GM19438 (cell line): Measurements from ENCODE around the gene FAM120A.
"Not testable (repeated sequence)": the region's sequence is repeated elsewhere in the genome, so short reads cannot be mapped to it uniquely, and the experiment has no call there.

ENCODE experiments used
- ATAC-seq: cut with Tn5 transposase; IDR thresholded peaks from one replicate; pipeline ENCODE4 v1.9.1; 2021; ENCODE audit warnings: low read depth; ENCODE audit not compliant: unreplicated experiment

Gene FAM120A

GRCh38 chr9:93450945-93451815 is at the start of gene FAM120A:
Gene FAM120A (plus strand): TSS chr9:93451685. CDS start chr9:93451916, 231 bp downstream.
- ATAC-seq = no peak

GRCh38 chr9:93406371-93406770 is 45.1 kb upstream of the FAM120A start:
- no peak for ATAC-seq

GRCh38 chr9:93413530-93413929 is 38.0 kb upstream of the FAM120A start:
- no peak for ATAC-seq

GRCh38 chr9:93415176-93415690 is 36.3 kb upstream of the FAM120A start:
- no peak for ATAC-seq

- no peak for ATAC-seq
These were observed 34.8 kb upstream of the FAM120A start for GRCh38 chr9:93416530-93417235.

- no peak for ATAC-seq
These were observed 33.9 kb upstream of the FAM120A start for GRCh38 chr9:93417538-93417937.

- no peak for ATAC-seq
These were observed 32.5 kb upstream of the FAM120A start for GRCh38 chr9:93419023-93419422.

GRCh38 chr9:93422977-93423616 is 28.4 kb upstream of the FAM120A start:
- no peak for ATAC-seq

GRCh38 chr9:93427655-93428379 is 23.7 kb upstream of the FAM120A start:
- no peak for ATAC-seq

- ATAC-seq = no peak
These were observed 19.9 kb upstream of the FAM120A start for GRCh38 chr9:93431539-93432105.

- no peak for ATAC-seq
These were observed 18.5 kb upstream of the FAM120A start for GRCh38 chr9:93432964-93433363.

- ATAC-seq = no peak
These were observed 17.4 kb upstream of the FAM120A start for GRCh38 chr9:93434056-93434455.

GRCh38 chr9:93435386-93435785 is 16.1 kb upstream of the FAM120A start:
- ATAC-seq = no peak

- ATAC-seq = no peak
These were observed 15.3 kb upstream of the FAM120A start for GRCh38 chr9:93436218-93436617.

- ATAC-seq = no peak
These were observed 14.7 kb upstream of the FAM120A start for GRCh38 chr9:93436655-93437407.

GRCh38 chr9:93437996-93438395 is 13.5 kb upstream of the FAM120A start:
- ATAC-seq = no peak

GRCh38 chr9:93439301-93439700 is 12.2 kb upstream of the FAM120A start:
- not testable (repeated sequence) for ATAC-seq

- ATAC-seq = no peak
These were observed 10.4 kb upstream of the FAM120A start for GRCh38 chr9:93440896-93441580.

GRCh38 chr9:93446073-93446472 is 5.4 kb upstream of the FAM120A start:
- ATAC-seq = no peak
